Activated CD8-positive, alpha-beta memory T cell treated with anti-CD3 and anti-CD28 coated beads, Interleukin-2, amount 50 U/mL, for 48 hours (primary cell): ENCODE data around the gene VPS37B.
A peak's percentile ranks its signal among the peaks of the same experiment; 100 is the strongest.

ENCODE experiments used
- DNase-seq: peaks from one replicate; pipeline ENCODE4 v3.0.0-alpha.2; 2020

VPS37B gene

DNA sequence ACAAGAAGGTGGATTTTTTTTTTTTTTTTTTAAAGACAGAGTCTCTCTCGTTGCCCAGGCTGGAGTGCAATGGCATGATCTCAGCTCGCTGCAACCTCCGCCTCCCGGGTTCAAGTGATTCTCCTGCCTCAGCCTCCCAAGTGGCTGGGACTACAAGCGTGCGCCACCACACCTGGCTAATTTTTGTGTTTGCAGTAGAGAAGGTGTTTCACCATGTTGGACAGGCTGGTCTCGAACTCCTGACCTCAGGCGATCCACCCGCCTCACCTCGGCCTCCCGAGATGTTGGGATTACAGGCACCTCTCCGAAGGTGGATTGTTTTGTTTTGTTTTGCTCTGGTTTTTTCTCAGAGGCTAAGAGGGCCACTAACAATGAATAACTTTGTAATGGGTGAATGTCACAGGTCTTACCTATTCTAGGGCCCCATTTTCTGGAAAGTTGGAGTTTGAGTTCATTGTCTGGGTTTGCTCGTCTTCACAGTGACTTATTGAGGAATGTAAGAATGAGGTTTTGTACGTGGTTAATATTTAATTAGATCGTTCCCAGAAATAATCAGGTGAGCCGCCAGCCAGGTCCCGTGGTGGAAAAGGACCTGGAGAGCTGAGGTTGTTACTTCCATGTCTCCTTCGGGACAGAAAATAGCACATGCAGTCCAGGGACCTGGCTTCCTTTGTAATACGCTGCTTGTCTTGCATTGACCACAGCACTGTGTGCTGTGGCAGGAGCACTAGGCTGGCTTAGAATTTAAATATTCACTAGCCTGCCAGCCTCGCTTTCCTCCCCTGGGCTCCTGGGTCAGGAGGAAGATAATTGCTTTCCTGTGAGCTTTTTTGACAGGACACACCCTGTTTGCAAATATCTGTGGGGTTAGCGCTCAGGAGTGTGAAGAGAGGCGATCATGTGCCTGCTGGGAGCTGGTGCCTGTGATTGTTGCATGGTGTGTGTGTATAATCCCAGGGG lies 58.3 kb downstream of the VPS37B start:
- DNase-seq = no peak

DNA sequence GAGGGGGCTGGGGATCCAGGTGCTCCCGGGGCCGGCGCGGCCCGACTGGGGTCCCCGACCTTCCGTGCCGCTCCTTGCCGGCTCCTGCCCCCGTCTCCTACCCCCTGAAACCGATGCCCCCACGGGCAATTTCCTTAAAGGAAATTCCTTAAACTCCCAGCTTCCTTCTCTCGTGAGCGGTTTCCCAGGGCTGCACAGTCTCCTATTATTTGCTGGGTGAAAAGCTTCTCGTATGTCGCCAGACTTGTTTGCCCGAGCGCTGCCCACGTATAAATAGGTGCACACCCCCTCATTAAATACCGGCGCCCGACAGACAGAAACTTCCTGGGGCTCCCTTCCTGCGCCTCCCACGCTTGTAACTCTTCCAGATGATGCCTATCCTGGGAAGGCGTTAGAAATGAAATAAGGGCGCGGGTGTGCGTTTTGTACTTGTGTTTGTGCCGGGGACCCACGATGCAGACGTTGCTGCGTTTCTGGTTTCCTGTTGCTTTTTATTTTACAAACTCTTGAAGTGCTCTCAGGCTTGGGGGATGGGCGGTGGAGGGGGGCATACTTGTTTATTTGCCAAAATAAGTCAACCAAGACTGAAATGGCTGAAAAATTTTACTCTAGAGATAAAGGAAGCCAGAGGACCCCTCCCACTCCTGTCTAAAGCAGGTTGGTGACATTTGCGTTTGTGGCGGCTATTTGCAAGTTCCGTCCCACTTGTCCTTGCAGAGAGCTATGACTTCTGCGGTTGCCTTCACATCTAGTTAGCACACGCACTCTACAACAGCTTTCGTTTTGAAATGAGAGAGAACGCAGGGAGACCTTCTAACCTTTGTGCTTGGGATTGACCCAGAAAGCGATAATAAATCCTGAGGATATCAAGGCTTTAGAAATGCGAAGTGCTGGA lies 59.6 kb downstream of the VPS37B start:
- DNase-seq = no peak

DNA sequence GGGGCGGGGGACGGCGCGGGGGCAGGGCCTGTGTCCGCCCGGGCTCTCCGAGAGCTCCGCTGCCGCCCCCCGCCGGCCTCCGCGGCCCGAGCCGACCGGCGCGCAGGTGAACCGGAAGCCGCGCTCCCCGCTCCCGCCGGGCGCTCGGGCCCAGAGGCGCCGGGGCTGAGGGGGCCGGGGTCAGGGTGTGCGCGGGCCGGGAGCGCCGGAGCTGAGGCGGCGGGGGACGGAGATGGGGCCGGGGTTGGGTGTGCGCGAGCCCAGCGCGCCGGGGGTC lies 60.2 kb downstream of the VPS37B start:
- peak; percentile 70 for DNase-seq

DNA sequence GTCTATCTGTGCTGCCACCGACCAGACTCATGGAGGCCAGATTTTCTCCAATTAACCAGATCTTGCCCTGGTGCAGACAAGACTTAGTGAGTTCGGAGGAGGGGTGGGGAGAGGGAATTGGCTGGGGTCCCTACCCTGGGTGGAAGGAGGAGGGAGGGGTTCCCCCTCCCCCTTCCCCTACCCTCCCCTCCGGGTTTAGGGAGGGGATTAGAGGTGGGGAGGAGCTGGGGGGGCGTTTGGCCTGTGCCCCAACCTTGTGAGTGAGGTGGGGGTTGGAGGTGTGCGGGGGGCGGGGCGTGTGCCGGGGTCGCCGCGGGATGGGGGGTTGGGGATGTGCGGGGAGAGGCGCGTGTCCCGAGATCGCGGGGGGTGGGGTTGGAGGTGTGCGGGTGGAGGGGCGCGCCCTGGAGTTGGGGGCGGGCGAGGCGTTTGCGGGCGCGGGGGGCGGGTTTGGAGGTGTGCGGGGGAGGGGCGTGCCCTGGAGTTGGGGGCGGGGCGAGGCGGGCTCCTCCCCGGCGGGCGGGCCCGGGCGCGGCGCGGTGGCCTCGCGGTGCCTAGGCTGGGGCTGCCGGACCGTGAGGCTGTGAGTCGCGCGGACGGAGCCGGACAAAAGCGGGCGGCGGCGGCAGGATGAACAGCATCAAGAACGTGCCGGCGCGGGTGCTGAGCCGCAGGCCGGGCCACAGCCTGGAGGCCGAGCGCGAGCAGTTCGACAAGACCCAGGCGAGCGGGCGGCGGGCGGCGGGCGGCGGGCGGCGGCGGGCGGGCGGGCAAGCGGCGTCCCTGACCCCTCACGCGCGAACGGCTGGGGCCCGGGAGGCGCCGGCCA lies 60.8 kb downstream of the VPS37B start, which contains the start of gene HIP1R:
Gene HIP1R, plus strand, starts transcription at position 537 of the 829 bp plus-strand sequence. Its CDS starts 94 bp downstream, at position 631.
- DNase-seq = peak; percentile 85

DNA sequence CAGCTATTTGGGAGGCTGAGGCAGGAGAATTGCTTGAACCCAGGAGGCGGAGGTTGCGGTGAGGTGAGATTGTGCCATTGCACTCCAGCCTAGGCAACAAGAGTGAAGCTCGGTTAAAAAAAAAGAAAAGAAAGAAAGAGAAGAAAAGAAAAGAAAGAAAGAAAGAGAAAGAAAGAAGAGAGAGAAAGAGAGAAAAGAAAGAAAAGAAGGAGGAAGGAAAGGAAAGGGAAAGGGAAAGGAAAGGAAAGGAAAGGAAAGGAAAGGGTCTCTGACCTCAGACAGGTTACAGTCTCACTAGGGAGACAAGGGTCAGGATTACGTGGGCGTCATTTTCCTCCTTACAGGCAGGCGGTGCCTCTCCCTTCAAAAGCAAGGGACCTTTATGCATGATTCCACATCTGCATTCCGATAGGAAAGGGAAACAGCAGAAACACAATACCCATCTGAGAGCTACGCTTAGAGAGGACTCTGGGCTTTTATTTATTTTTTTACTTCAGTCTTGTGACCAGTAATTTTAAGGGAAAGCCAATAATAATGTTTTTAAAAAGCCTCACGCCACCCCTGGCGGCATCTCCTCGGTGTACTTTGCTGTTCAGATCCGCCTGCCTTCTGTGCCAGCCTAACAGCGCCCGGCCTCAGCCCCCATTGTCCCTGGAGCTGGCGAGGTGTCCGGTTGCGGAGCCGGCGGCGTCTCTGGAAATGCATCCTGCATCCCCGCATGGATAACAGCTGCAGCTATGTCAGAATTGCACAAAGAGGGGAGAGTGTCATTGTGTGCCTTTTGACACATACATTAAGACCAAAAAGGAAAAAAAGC lies 61.6 kb downstream of the VPS37B start:
- DNase-seq = no peak

DNA sequence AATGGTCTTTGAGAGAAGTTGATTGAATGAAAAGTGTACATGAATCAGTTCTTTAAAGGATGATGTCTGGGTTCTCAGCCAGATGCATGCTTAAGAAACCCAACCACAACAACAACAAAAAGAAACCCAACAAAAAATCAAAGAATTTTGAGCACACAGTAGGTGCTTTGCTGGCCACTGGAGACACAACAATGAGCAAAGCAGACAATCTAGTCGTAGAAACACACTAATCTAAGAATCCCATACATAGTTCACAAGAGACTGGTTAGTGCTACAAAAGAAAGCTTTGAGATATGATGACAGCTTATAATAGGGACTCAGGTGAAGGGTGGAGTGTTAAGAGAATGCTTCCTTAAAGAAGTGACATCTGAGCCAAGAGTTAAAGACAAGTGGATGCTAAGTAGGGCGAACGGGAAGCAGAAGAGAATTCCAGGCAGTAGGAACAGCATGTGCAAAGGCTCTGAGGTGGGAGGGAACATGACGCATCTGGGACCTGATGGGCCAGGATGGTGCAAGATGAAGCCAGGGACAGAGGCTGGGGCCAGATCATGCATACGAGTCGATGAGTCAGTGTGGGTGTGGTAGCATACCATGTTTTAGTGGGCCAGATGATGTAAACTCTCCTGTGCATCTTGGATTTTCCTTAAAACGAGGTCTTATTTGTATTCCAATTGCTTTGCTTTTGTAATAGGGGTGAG lies 65.3 kb downstream of the VPS37B start:
- DNase-seq = no peak

DNA sequence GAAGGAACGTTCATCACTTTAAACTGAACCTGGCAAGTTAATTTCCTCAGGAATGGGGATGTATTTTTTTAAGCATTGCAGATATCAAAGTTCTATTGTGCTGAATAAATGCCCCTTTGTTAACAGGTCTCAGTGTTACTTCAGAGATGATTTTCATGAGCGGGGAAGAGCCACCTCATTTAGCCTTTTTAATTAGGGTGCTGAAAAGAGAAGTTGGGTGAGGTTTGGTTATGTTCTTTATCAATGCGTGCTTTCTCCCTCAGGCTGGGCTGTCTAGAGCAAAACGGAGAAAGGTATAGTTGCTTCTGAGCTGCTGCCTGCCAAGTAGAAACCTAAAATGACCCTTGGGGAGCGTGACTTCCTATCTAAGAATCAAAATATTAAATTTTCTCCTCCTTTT lies 68.7 kb downstream of the VPS37B start:
- no peak for DNase-seq

DNA sequence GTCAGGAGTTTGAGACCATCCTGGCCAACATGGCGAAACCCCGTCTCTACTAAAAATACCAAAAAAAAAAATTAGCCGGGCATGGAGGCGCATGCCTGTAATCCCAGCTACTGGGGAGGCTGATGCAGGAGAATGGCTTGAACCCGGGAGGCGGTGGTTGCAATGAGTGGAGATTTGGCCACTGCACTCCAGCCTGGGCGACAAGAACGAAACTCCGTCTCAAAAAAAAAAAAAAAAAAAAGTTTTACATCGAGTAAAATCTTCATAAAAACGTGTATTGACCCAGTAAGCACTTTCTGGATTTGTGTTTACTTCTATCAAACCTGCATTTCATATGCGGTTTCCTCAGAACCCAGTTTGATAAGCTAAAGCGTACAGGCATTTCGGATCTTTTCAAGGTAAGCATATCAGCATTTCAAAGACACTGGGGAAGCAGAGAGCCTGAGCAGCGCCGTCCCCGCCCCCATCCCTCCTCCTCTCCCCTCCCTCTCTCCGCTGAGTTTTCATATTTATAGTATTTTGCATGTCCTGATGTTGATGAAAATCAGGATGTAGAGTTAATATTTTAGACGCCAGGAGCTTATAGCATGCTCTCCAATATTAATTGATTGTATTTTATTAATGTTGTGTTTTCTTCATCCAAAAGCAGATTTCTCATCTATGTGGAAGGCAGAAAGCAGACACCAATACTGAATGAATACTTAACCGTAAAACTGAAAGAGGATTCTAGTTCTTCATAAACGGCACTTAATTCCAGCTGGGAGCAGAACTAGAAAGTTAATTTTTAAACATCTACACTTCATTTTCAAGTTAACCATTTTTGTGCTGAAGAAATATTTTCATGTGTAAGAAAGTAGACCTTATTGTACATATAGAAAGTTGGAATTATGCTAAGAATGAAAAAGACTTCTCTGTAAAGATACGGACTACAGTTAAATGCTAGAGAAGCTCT lies 69.9 kb downstream of the VPS37B start:
- no peak for DNase-seq

DNA sequence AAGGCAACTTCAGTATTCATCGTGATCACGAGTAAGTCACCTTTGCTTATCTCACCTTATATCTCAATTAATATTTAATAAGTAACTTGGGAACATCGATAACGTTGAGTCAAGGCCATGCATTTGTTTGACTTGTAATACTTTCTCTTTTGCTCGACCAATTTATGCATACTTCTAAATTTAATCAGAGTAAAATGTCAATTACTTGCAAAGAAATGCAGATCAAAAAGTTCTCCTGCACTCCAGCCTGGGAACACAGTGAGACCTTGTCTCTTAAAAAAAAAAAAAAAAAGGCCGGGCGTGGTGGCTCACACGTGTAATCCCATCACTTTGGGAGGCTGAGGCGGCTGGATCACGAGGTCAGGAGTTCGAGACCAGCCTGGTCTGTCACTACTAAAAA lies 72.5 kb downstream of the VPS37B start:
- DNase-seq = no peak

DNA sequence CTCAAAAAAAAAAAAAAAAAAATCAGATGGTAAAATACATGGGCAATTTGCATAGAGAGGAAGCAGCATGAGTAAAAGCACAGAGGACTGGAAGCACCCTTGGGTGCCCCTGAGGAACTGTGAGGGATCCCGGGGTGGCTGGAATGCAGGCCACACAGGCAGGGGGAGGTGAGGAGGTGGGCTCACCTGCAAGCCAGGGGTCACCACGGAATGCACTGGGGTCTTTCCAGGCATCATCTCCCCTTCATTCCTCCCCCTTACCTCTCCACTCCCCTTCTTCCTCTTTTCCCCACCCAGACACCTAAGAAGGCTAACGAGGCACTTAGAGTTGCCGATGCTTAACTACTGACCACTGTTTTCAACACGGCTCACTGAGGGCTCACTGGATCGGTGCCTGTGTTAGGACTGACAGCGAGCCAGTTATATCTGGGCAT lies 75.1 kb downstream of the VPS37B start:
- no peak for DNase-seq

DNA sequence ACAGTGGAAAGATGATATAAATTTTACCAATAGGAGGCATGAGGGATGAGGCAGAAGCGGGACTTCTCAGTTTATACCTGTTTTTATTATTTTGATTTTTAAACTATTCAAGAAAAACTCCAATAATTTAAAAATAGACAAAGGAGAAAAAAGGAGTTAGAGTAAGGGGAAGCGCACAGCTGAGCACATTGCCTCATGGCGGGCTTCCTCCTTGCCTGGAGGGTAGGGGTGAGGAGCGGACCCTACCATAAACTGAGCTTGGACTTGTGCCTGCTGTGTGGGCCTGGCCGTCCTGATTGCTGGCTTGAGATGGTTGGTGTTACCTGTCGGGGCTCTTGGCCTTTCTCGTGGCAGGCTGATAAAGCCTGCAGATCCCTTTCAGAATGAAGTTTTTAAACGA lies 75.8 kb downstream of the VPS37B start:
- DNase-seq = no peak

DNA sequence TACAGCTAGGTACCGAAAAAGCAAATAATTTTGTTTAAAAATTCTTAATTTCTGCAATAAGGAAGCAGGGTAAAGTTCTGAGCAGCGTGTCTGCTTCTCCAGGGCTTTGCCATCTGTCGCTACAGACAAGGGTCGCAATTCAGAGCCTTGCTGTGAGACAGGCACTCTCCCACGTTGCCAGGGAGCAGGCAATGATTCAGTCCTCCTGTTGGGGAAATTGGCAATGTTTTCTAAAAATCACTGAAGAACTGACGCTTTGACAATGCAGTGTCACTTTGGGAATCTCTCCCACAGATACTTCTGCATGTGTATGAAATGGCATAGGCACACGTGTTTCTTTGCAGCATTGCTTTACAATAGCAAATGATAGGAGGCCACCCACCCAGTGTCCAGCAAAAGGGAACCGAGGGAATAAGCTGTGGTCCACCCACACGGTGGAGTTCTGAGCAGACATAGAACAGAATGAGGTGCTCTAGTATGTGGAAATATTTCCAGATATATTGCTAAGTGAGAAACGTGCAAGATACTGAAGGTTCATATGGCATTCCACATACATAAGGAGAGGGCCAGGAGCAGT lies 76.6 kb downstream of the VPS37B start:
- no peak for DNase-seq
